Hematopoietic multipotent progenitor cell (in vitro differentiated cells): ENCODE measurements around the gene HOXA6. TPM values are rescaled to one million over a fixed set of nuclear protein-coding genes. Genes with fewer than 3 reads are reported as not detected.

Experiments
- DNase-seq, 3 donors: peaks; one replicate each; pipeline ENCODE4 v3.0.0-alpha.2; 2011 to 2015; ENCODE audit warnings: low read depth in 2 of 3, low spot score in 2 of 3
- total RNA-seq: library from RNA; depleted of rRNA; stranded (reverse); fragments of >200 nt; gene quantifications from one replicate; pipeline ENCODE4 v1.2.3, GENCODE V29; 2012

Gene HOXA6
- total RNA-seq, 1 donor, result 40.1 TPM

- DNase-seq, result no peak
These were observed 5.4 kb upstream of the HOXA6 start for GRCh38 chr7:27152816-27153442.

- DNase-seq, result peak in 2 of 3 donors; percentile 87 to 92
These were observed 4.6 kb upstream of the HOXA6 start, which contains the start of gene HOXA3 for GRCh38 chr7:27151931-27152815. Gene HOXA3 (minus strand): TSS chr7:27152583. CDS start chr7:27110640, 41,943 bp downstream.

GRCh38 chr7:27151341-27151930, 3.9 kb upstream of the HOXA6 start:
- DNase-seq, result no peak

GRCh38 chr7:27150568-27151340, 3.2 kb upstream of the HOXA6 start:
- DNase-seq, result peak in 2 of 3 donors; percentile 83 to 85

GRCh38 chr7:27149842-27150567, 2.4 kb upstream of the HOXA6 start:
- no peak for DNase-seq

- no peak for DNase-seq
These were observed 1.4 kb upstream of the HOXA6 start for GRCh38 chr7:27148756-27149641.

- no peak for DNase-seq
These were observed 619 bp upstream of the HOXA6 start for GRCh38 chr7:27148031-27148755.

- DNase-seq, result no peak
These were observed 929 bp downstream of the HOXA6 start for GRCh38 chr7:27146491-27147198.

GRCh38 chr7:27145914-27146412, 1.6 kb downstream of the HOXA6 start:
- DNase-seq, result no peak

- DNase-seq, result no peak
These were observed 2.2 kb downstream of the HOXA6 start for GRCh38 chr7:27145165-27145913.

- no peak for DNase-seq
These were observed 2.8 kb downstream of the HOXA6 start for GRCh38 chr7:27144781-27145164.

GRCh38 chr7:27143950-27144780, 3.4 kb downstream of the HOXA6 start:
- DNase-seq, result no peak

- peak in 1 of 3 donors; percentile 78 for DNase-seq
These were observed 4.3 kb downstream of the HOXA6 start, which contains the start of gene HOXA5 for GRCh38 chr7:27143023-27143949. Gene HOXA5 (minus strand): TSS chr7:27143681. CDS start chr7:27143607, 74 bp downstream.

- no peak for DNase-seq
These were observed 5.0 kb downstream of the HOXA6 start for GRCh38 chr7:27142580-27143022.
